ENCODE results near the gene WNT7B.

- no peak for TF ChIP-seq POLR2A (IDR thresholded peaks at IDR 0.05)
- TF ChIP-seq, protein P1, sequence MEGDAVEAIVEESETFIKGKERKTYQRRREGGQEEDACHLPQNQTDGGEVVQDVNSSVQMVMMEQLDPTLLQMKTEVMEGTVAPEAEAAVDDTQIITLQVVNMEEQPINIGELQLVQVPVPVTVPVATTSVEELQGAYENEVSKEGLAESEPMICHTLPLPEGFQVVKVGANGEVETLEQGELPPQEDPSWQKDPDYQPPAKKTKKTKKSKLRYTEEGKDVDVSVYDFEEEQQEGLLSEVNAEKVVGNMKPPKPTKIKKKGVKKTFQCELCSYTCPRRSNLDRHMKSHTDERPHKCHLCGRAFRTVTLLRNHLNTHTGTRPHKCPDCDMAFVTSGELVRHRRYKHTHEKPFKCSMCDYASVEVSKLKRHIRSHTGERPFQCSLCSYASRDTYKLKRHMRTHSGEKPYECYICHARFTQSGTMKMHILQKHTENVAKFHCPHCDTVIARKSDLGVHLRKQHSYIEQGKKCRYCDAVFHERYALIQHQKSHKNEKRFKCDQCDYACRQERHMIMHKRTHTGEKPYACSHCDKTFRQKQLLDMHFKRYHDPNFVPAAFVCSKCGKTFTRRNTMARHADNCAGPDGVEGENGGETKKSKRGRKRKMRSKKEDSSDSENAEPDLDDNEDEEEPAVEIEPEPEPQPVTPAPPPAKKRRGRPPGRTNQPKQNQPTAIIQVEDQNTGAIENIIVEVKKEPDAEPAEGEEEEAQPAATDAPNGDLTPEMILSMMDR (IDR thresholded peaks at IDR 0.05), result no peak
- no peak for TF ChIP-seq EP300 (IDR thresholded peaks at IDR 0.05; ENCODE audit: low read depth)
- TF ChIP-seq POLR2AphosphoS5 (IDR thresholded peaks at IDR 0.05), result no peak
Observed at GRCh38 chr22:45893516-45893915, 83.4 kb downstream of the WNT7B start.

Data from transverse colon (tissue), 4 donors.